Measurements from ENCODE around the gene LRP5.

Gene LRP5

DNA sequence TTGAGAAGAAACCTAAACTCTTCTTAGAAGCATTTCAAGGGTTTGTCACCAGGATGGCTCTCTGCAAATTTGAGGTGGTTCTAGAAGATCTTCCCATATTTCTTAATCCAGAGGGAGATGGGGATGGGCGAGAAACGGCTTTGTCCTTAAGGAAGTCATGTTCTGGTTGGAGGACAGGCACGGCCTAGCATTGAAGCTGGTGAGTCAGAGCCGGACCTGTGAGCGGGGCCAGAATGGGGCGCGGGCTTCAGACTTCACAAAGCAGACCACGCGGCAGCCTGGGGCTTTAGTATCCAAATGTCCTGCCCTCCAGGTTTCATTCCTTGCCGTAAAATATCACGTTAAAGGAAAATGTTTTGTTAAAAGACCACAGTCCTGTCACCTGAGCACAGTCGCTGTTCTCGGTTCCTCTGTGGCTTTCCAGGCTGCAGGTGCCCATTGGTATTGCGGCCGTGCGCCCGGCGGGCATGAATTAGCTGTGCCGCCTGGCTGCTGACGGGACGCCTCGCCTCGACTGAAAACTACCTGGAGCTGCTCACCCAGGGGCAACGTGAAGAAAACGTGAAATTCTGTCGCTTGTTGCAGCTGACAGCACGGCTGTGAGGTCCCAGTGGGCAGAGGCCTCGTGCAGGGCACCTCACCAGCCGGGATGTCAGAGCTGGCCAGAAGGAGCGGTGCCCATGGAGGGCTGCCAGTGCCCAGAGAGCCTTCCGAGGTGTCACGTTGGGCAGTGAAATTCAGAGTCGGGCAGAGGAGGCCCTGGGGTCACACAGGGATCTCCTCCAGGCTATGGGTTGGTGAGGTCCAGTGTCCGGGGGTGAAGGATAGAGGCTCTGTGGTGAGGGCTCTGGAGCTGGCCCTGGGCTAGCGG is 59.0 kb downstream of the LRP5 start:
- DNase-seq, result peak; percentile 20

DNA sequence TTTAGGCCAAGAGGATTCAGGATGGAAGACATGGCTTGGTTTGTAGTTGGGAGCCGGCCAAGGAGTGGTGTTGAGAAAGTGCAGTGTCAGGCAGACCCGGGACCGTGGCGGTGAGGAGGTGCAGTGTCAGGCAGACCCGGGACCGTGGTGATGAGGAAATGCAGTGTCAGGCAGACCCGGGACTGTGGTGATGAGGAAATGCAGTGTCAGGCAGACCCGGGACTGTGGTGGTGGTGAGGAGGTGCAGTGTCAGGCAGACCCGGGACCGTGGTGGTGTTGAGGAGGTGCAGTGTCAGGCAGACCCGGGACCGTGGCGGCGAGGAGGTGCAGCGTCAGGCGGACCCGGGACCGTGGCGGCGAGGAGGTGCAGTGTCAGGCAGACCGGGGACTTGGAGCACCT is 59.7 kb downstream of the LRP5 start:
- no peak for DNase-seq

DNA sequence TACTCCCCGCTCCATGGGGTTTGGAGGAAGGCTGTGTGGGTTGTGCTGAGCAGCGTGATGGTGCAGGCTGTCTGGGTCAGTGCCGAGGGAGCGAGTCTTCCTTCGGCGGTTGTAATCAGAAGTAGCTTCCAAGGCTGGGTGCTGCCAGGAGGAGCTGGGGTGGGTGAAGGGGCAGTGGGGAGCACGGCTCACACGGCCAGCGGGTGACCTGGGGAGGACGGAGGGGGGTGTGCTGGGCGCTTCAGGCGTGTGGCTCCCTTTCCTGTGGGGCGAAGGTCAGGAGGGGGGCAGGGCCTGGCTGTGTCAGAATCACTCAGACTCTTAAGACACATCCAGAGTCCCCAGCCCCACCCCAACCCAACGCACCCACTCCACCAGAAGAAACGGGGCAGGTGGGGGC is 60.2 kb downstream of the LRP5 start:
- DNase-seq, result no peak

DNA sequence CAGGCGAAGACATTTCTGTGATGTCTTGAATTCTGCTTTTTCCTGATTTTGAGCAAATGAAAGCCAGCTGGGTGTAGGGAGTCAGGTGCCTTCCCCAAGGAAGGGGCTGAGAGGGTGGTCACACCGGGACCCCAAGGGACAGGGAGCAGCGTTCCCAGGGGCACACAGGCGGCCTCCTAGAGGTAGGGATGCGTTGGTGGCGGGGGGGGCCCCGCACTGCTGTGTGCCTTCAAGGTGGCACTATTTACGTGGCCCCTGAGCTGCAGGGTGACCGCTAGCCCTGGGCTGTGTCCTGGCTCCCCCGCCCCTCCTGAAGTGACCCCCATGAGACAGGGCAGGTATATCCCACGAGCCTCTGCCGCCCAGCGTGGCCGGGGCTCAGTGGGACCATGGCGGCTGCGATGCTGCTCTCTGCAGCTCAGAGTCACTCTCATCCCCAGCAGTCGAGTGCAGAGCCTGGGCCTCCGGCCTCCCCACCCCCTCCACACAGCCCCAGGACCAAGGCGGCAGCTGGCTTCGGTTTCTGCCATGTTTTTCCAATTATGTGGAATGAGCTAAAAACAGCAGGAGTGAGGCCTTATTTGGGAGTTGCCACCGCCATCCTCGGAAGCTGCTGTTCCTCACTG is 60.9 kb downstream of the LRP5 start:
- DNase-seq, result peak; percentile 91

DNA sequence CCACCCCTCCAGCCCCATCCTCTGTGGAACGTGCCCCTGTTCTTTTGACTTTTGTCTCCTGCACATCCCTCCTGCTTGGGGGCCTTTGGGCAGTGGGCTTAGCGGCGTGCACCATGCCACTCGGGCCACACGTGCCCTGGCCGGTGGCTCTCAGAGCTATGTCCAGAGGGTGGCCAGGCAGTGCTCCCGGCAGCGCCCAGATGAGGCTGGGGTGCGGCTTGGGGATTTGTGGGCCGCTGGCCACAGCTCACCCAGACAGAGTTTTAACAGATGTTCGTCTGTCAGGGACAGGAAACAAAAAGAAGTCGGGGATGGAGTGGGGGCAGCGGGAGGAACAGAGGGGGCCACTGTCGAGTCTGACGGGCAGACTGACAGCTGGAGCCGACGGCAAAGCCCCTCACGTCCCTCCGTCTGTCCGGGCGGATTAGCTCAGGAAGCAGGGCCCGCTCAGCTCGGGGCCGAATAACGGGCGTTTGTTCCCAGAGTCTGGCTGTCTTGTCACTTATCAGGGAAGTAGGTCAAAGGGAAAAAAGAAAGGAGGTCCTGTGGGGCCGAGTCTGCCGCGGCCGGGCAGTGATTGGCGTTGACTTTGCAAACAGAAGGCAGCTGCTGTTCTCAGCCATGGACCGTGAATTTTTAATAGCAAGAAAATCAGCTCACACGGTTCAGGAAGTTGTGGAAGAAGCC is 61.6 kb downstream of the LRP5 start:
- peak; percentile 35 for DNase-seq

DNA sequence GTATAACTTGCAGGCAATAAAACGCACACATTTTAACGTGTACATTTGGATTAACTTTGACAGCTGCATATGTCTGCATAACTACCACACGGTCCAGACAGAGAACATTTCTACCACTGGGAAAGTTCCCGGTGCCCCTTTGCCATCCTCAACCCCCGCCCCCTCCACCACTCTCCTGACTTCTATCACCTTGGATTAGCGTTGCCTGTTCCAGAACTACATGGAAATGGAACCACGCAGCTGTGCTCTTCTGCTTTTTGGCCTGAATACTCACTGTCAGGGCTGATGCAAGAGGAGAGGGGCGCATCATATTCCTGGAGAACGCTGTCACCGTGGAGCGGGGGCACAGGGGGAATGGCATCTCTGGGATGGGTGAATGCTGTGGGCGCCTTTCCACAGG is 62.1 kb downstream of the LRP5 start:
- peak; percentile 37 for DNase-seq

DNA sequence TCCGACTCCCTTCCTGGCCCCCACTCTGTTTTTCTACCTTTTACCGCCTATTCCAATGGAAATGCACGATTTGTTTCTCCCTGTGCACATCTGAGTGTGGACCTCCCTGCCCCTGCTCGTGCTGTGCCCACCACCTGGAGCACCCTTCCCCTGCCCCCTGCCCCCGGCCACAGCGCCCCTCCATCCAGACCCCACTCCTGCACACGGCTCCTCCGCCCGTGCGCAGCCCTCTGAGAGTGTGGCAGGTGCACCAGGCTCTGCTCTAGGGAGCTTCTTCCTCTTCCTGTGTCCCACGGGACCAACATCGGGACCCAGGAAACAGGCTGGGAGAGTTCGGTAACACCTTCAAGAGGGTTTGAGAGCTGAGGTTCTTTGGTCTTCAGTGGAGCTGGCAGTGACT is 62.9 kb downstream of the LRP5 start:
- DNase-seq, result no peak

DNA sequence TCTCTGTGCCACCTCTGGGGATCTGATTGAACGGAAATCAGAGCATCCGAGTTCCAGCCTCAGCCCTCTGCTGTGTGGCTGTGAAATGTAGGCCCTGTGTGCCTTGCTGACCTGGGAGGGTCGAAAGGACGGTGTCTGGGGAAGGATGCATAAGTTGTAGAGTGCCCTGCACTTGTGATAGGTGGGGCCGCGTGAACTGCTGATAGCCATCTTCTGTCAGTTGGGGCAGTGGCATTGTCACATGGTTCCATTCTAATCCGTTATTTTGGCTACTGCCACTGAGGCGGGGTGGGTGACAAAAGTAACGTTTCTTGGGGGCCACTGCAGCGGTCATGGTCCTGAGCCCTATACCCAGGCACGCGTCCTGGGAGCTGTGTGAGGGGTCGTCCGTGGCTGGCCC is 63.4 kb downstream of the LRP5 start:
- no peak for DNase-seq

DNA sequence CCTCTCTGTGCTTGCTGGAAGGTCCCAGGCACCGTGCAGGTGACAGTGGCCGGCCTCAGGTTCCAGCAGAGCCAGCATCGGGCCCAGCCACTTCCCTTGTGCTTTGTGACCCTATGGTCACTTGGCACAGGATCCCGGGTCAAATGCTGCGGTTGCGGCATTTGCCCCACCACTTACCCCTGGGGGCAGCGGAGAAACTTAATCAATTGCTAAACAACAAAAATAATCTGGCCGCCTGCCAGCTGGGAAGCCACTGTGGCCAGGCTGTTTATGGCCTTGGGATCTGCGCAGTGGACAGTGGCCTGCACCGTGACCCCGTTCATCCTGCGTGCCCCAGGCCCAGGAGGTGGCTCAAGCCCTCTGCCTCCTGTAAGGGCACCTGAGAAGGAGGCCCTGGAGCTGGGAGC is 65.0 kb downstream of the LRP5 start:
- no peak for DNase-seq

DNA sequence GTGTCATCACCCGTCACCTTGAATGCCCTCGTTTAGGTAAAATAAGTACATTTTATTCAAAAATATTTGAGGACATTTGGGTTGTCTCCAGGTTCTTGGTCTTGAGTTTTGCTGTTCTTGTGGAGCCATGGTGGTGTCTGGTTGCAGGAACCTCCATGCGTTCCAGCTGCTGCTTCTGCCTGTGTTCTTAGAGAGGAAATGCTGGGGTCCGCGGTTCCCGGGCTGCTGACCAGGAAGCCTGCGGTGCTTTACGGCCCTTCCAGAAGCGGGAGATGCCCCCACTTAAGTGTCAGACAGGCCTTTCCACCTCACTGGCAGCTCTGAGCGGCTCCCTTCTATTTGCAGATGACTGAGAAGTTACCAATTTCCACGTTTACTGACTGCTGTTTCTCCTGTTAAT is 66.8 kb downstream of the LRP5 start:
- DNase-seq, result no peak

DNA sequence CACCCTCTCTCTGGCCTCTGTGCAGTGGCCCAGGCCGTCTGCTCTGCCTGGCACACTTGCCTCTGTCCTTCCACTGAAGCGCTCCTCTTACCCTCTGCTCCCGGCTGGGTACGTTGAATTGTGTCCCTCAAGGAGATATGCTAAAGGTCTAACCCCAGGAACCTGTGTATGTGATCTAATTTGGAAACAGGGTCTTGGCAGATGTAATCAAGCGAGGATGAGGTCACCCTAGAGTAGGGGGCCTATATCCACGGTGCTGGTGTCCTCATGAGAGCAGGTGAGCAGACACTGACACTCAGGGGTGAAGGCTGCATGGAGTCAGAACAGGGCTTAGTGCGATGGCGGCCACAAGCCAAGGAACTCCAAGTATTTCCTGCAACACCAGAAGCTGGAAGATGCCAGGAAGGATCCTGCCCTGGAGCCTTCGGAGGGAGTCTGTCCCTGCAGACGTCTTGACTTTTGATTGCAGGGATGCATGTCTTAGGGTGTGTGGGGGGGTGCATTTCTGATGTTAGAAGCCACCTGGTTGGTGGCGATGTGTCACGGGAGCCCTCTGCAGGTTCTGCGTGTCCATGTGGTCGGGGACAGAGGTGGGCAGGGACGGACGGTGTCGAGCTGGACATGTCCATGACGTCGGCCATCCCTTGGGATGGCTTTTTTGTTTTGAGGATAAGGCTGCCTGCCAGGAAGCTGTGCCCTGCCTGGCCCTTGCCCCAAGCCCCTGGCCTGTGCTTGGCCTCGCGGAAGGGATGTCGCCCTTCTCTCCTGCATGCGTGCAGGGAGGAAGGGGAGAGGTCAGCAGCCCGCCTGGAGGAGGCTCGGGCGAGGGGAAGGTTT is 68.6 kb downstream of the LRP5 start:
- DNase-seq, result peak; percentile 47

DNA sequence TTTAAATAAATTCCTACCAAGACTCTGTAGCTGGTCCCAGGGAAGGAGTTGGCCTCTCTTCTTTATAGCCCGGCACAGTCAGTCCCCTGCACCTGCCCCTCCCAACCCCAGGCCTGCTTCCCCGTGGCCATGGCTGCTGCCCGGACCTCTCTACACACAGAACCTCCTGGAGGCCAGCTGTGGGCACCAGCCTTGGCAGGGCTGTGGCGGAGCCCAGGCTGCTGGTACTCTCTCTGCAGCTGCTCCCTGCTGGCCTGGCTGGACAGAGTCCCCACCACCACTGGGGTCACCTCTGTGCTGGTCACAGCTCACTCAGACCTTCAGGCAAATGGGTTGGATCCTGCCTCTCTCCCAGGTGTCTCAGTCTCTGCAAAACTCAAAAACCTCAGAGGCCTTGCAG is 69.3 kb downstream of the LRP5 start:
- DNase-seq, result no peak

DNA sequence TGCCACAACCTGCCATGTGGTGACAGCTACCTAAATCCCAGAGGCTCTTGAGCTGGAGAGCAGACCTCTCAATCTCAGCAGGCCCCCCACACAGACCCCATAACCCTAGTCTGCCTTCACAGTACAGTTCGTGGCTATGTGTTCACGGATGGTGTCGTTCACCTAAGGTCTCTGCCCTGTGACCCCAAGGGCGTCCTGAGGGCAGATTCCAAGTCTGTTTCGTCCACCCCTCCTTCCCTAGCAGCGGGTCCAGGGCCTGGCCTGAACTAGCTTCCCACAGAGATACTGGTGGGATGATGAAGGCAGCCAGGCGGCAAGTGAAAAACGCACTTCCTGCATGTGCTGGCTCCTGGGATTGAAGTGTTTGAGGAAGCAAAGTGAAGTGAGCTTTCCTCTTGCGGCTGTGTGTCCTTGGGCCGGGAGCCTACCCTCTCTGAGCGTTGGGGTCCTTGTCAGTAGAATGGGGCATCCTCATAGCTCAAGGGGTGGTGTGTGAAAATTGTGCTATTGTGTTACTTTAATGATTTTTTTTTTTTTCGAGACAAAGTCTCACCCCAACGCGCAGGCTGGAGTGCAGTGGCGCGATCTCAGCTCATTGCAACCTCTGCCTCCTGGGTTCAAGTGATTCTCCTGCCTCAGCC is 70.1 kb downstream of the LRP5 start:
- no peak for DNase-seq

DNA sequence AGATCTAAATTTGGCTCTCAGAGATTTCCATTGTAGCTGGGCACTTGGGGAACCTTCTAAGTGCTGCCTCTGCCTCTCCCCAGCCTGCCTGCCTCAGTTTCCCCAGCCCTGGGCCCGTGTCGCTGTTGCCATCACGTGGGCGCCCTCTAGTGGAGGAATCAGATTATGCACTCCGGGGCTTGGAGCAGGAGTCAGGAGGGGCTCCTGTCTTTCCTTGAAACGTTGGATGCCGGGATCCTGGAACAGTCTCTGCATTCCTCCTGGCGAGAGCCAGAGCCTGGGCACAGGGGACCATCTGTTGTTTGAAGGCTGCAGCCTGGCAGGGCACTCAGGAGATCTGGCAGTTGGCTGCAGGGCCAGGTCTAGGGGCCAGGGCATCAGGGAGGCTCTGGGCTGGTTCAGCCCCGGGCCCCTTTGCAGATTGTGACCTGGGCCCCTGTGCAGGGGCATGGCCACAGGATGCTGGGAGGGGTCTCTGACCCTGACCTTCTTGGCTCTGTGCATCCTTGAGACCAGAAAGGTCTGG is 71.6 kb downstream of the LRP5 start:
- DNase-seq, result peak; percentile 52

DNA sequence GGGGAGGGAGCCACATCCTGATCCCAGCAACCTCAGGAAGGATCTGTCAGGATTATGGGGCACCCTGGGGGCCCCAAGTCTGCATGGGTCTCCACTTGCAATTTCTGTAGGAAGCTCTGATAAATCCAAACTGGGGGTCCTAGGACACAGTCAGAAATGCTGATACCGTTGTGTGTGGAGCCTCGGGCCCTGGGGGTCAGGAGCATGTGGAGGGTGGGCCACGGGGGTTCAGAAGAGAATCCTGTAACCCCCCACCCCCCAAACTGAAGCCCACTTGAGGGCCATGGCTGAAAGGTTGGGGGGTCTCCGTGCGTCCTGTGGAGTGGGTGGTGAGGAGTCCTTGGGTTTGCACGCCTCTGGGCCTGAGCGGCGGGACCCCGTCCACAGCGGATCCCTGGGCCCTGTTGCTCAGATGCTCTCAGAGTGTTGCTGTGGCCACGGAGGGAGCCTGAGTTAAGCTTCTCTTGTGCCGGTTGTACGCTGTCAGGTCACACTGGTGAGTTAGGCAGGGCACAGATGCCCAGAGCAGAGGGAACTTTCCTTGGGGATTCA is 72.2 kb downstream of the LRP5 start:
- no peak for DNase-seq

DNA sequence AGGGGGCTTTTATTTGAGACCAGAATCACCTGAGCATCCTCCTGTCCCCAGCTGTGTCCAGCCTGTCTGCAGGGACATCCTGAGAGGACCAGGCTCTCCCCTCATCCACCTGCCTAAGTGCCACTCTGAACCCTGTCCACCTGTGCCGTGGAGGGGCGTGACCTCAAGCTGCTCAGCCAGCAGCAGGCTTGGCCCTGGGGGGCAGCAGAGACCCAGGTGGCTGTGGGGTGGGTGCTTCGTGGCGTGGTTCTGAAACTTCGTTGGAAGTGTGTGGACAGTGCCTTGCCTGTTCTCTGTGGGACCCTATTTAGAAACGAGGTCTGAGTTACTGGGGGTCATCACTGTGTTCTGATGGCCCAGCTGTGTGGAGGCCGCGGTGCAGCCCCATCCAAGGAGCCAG is 72.7 kb downstream of the LRP5 start:
- DNase-seq, result no peak

DNA sequence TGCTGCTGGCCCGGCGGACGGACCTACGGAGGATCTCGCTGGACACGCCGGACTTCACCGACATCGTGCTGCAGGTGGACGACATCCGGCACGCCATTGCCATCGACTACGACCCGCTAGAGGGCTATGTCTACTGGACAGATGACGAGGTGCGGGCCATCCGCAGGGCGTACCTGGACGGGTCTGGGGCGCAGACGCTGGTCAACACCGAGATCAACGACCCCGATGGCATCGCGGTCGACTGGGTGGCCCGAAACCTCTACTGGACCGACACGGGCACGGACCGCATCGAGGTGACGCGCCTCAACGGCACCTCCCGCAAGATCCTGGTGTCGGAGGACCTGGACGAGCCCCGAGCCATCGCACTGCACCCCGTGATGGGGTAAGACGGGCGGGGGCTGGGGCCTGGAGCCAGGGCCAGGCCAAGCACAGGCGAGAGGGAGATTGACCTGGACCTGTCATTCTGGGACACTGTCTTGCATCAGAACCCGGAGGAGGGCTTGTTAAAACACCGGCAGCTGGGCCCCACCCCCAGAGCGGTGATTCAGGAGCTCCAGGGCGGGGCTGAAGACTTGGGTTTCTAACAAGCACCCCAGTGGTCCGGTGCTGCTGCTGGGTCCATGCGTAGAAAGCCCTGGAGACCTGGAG is 74.1 kb downstream of the LRP5 start:
- no peak for DNase-seq

DNA sequence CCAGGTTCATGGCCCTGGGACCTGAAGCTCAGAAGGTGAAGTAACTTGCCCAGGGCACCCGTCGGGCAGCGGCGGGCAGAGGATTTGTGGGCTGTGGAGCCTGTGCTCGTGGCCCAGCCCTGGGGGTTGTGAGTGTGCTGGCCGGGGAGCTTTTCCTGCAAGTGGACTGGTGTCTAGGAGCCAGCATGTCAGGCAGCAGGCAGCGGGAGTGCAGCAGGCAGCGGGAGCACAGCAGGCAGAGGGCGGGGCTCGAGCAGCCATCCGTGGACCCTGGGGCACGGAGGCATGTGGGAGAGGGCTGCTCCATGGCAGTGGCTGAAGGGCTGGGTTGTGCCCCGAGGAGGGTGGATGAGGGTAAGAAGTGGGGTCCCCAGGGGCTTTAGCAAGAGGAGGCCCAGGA is 75.4 kb downstream of the LRP5 start:
- no peak for DNase-seq

DNA sequence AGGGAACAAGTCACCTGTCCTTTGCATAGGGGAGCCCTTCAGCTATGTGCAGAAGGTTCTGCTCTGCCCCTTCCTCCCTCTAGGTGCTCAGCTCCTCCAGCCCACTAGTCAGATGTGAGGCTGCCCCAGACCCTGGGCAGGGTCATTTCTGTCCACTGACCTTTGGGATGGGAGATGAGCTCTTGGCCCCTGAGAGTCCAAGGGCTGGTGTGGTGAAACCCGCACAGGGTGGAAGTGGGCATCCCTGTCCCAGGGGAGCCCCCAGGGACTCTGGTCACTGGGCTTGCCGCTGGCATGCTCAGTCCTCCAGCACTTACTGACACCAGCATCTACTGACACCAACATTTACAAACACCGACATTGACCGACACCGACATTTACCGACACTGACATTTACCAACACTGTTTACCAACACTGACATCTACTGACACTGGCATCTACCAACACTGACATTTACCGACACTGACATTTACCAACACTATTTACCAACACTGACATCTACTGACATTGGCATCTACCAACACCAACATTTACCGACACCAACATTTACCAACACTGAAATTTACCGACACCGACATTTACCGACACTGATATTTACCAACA is 76.3 kb downstream of the LRP5 start:
- DNase-seq, result no peak

DNA sequence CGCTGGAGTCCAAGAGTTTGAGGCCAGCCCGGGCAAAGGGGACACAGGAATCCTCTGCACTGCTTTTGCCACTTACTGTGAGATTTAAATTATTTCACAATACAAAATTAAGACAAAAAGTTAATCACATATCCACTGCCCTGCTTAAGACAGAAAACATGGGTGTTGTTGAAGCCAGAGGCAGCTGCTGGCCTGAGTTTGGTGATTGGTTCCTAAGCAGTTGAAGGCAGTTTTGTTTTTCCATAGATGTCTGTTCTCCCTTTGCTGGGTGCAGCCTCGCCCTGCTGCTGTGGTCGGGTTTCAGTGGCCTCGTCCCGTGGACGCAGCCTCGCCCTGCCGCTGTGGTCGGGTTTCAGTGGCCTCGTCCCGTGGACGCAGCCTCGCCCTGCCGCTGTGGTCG is 77.9 kb downstream of the LRP5 start:
- no peak for DNase-seq

DNA sequence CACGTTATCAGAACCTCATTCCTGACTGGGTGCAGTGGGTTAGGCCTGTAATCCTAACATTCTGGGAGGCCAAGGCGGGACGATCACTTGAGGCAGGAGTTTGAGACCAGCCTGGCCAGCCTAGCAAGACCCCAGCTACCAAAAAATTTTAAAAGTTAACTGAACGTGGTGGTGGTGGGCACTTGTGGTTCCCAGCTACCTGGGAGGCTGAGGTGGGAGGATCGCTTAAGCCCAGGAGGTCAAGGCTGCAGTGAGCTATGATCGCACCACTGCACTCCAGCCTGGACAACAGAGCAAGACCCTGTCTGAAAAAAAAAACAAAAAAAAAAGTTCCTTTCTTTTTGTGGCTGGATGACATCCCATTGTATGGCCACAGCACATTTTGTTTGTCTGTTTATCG is 80.4 kb downstream of the LRP5 start:
- no peak for DNase-seq
